A549 (cell line): ENCODE data around the gene HACD1. TPM values are rescaled to one million over a fixed set of nuclear protein-coding genes. Genes with fewer than 3 reads are reported as not detected.
A peak's percentile ranks its signal among the peaks of the same experiment; 100 is the strongest.

Source experiments
- ATAC-seq, 2 experiments: fragments of 200-7000 bp in 1 of 2; fragments of >200 bp in 1 of 2; cut with Nextera tagmentation in 1 of 2; cut with Tn5 transposase in 1 of 2; 3 replicates each; pipeline versions ENCODE4 v1.8.0 to v1.9.1; 2018 to 2020; ENCODE audit warnings: mild to moderate bottlenecking in 1 of 2, moderate library complexity in 1 of 2
- CTCF ChIA-PET: fragments of 300-600 bp; sonication (Branson Sonifier 250); formaldehyde crosslinking; extraction: SDS; loops from one replicate; lab custom pipeline; 2021; ENCODE audit warnings: antibody characterized with exemption, inconsistent platforms; lab: Yijun Ruan, JAX
- POLR2A ChIA-PET: fragments of 350-600 bp; formaldehyde crosslinking; extraction: SDS; loops from one replicate; lab custom pipeline; 2021; ENCODE audit warnings: antibody characterized with exemption, inconsistent platforms; lab: Yijun Ruan, JAX
- DNase-seq, 2 experiments: peaks; one replicate each; pipeline versions ENCODE4 v3.0.0 to v3.0.0-alpha.2; 2011 to 2016; ENCODE audit warnings: low read depth in 1 of 2, low spot score in 1 of 2
- FAIRE-seq: peaks from 2 replicates; lab custom pipeline; 2011; peaks lifted over from hg19 to GRCh38; lab: Jason Lieb, UNC
- H3K27ac ChIP-seq, 2 experiments: fragments of >200 bp; sonication (Bioruptor Twin); formaldehyde crosslinking; 3 replicates each; pipeline ENCODE4 v1.5.1; 2016 to 2017
- H3K4me1 ChIP-seq: fragments of >200 bp; sonication (Bioruptor Twin); formaldehyde crosslinking; 3 replicates; pipeline ENCODE4 v1.6.1; 2016
- H3K4me2 ChIP-seq: fragments of >200 bp; sonication (Bioruptor Twin); formaldehyde crosslinking; 3 replicates; pipeline ENCODE4 v1.6.1; 2016
- H3K4me3 ChIP-seq: fragments of >200 bp; sonication (Bioruptor Twin); formaldehyde crosslinking; 3 replicates; pipeline ENCODE4 v1.5.1; 2016
- H3K9me3 ChIP-seq: fragments of >200 bp; sonication (Bioruptor Twin); formaldehyde crosslinking; 3 replicates; pipeline ENCODE4 v1.6.1; 2016
- BCL3 ChIP-seq: fragments of >200 bp; sonication (Bioruptor Twin); formaldehyde crosslinking; IDR thresholded peaks from 3 replicates; pipeline ENCODE4 v1.6.1; 2016
- BHLHE40 ChIP-seq: IDR thresholded peaks from 2 replicates; pipeline ENCODE4 v1.6.1; 2012; ENCODE audit warnings: low read depth, low read length, inconsistent platforms
- CBX2 ChIP-seq: fragments of 200-600 bp; sonication (generic); IDR thresholded peaks from 2 replicates; pipeline ENCODE4 v1.6.1; 2016; ENCODE audit warnings: low read depth, mild to moderate bottlenecking, borderline replicate concordance
- CBX8 ChIP-seq: fragments of 200-600 bp; sonication (generic); IDR thresholded peaks from 2 replicates; pipeline ENCODE4 v1.6.1; 2016
- CEBPB ChIP-seq, 2 experiments: fragments of >200 bp in 1 of 2; sonication (Bioruptor Twin) in 1 of 2; formaldehyde crosslinking in 1 of 2; IDR thresholded peaks; 2 replicates each; pipeline ENCODE4 v1.6.1; 2012 to 2016
- CHD2 ChIP-seq: fragments of 150-350 bp; IDR thresholded peaks from 2 replicates; pipeline ENCODE4 v1.6.1; 2014; ENCODE audit warnings: low read length; ENCODE audit not compliant: partially characterized antibody
- CHD4 ChIP-seq: fragments of 200-600 bp; sonication (generic); IDR thresholded peaks from 2 replicates; pipeline ENCODE4 v1.6.1; 2016; ENCODE audit warnings: antibody characterized with exemption, mild to moderate bottlenecking, borderline replicate concordance
- CTCF ChIP-seq: fragments of >200 bp; sonication (Bioruptor Twin); formaldehyde crosslinking; IDR thresholded peaks from 3 replicates; pipeline ENCODE4 v1.5.1; 2016
- EHMT2 ChIP-seq: fragments of 200-600 bp; sonication (generic); IDR thresholded peaks from 2 replicates; pipeline ENCODE4 v1.6.1; 2016; ENCODE audit warnings: antibody characterized with exemption, low read depth, mild to moderate bottlenecking, moderate library complexity
- EP300 ChIP-seq, 2 experiments: fragments of >200 bp; sonication (Bioruptor Twin); formaldehyde crosslinking; IDR thresholded peaks; 2 replicates in 1 of 2; 3 replicates in 1 of 2; pipeline ENCODE4 v1.6.1; 2016 to 2017
- FOSB ChIP-seq: fragments of 250-450 bp; sonication (Bioruptor Pico); IDR thresholded peaks from 2 replicates; pipeline ENCODE4 v1.5.0; 2020; ENCODE audit warnings: mild to moderate bottlenecking, moderate library complexity
- GATA3 ChIP-seq: IDR thresholded peaks from 2 replicates; pipeline ENCODE4 v1.6.1; 2012; ENCODE audit warnings: borderline replicate concordance
- HES2 ChIP-seq: fragments of >200 bp; sonication (Bioruptor Twin); formaldehyde crosslinking; IDR thresholded peaks from 2 replicates; pipeline ENCODE4 v1.6.1; 2016
- HMGXB4 ChIP-seq: fragments of 250-450 bp; sonication (Bioruptor Pico); IDR thresholded peaks from 2 replicates; pipeline ENCODE4 v1.5.0; 2021; ENCODE audit warnings: mild to moderate bottlenecking, moderate library complexity, borderline replicate concordance
- HOXB13 ChIP-seq: fragments of 250-450 bp; sonication (Bioruptor Pico); IDR thresholded peaks from 2 replicates; pipeline ENCODE4 v1.5.0; 2020; ENCODE audit warnings: low read depth, mild to moderate bottlenecking, moderate library complexity
- HOXB5 ChIP-seq: fragments of 250-450 bp; sonication (Bioruptor Pico); IDR thresholded peaks from 2 replicates; pipeline ENCODE4 v1.5.0; 2020; ENCODE audit warnings: mild to moderate bottlenecking, moderate library complexity
- MAZ ChIP-seq: fragments of 150-350 bp; IDR thresholded peaks from 2 replicates; pipeline ENCODE4 v1.6.1; 2014; ENCODE audit warnings: antibody characterized with exemption, low read depth, low read length, borderline replicate concordance
- NFE2L2 ChIP-seq: fragments of 150-350 bp; conservative IDR thresholded peaks from 2 replicates; pipeline ENCODE4 v1.6.1; 2014; ENCODE audit warnings: low read length
- NPAS2 ChIP-seq: fragments of 250-450 bp; sonication (Bioruptor Pico); IDR thresholded peaks from 2 replicates; pipeline ENCODE4 v1.8.0; 2022; ENCODE audit warnings: mild to moderate bottlenecking, moderate library complexity, borderline replicate concordance
- NR3C1 ChIP-seq: fragments of >200 bp; sonication (Bioruptor Twin); formaldehyde crosslinking; IDR thresholded peaks from 3 replicates; pipeline ENCODE4 v1.6.1; 2017
- PBX3 ChIP-seq: IDR thresholded peaks from 2 replicates; pipeline ENCODE4 v1.6.1; 2012
- PHF8 ChIP-seq: fragments of 200-600 bp; sonication (generic); IDR thresholded peaks from 2 replicates; pipeline ENCODE4 v1.6.1; 2016; ENCODE audit warnings: low read depth, mild to moderate bottlenecking, antibody characterized with exemption, moderate library complexity, borderline replicate concordance
- RAD21 ChIP-seq, 2 experiments: fragments of >200 bp in 1 of 2; sonication (Bioruptor Twin) in 1 of 2; formaldehyde crosslinking in 1 of 2; IDR thresholded peaks in 1 of 2; conservative IDR thresholded peaks in 1 of 2; 2 replicates in 1 of 2; 3 replicates in 1 of 2; pipeline ENCODE4 v1.6.1; 2012 to 2018; ENCODE audit warnings: inconsistent platforms in 1 of 2
- SMC3 ChIP-seq: fragments of >200 bp; sonication (Bioruptor Twin); formaldehyde crosslinking; IDR thresholded peaks from 3 replicates; pipeline ENCODE4 v1.6.1; 2018; ENCODE audit warnings: inconsistent platforms
- SREBF2 ChIP-seq: fragments of 450-650 bp; IDR thresholded peaks from 2 replicates; pipeline ENCODE4 v1.6.1; 2014; ENCODE audit warnings: mild to moderate bottlenecking, moderate library complexity
- TP53 ChIP-seq: fragments of 250-450 bp; sonication (Bioruptor Pico); IDR thresholded peaks from 2 replicates; pipeline ENCODE4 v1.5.0; 2021; ENCODE audit warnings: mild to moderate bottlenecking, moderate library complexity
- USF2 ChIP-seq: fragments of 450-650 bp; IDR thresholded peaks from 2 replicates; pipeline ENCODE4 v1.6.1; 2014; ENCODE audit warnings: antibody characterized with exemption
- ZC3H11A ChIP-seq: fragments of 450-650 bp; IDR thresholded peaks from 2 replicates; pipeline ENCODE4 v1.6.1; 2014; ENCODE audit warnings: antibody characterized with exemption, mild to moderate bottlenecking
- ZNF302 ChIP-seq: fragments of 250-450 bp; sonication (Bioruptor Pico); IDR thresholded peaks from 2 replicates; pipeline ENCODE4 v1.9.0; 2021; ENCODE audit warnings: inconsistent platforms, mild to moderate bottlenecking, moderate library complexity
- WGBS: methylation state at CpG from one replicate; pipeline ENCODE4 v1.1.6; 2017; ENCODE audit errors: missing lambda C conversion rate; 5-methylcytosine and 5-hydroxymethylcytosine counted together
- polyA plus RNA-seq, 4 experiments: library from polyadenylated mRNA; depleted of rRNA in 3 of 4; stranded (reverse); fragments of >200 nt; fragmentation: RNase III in 1 of 4; extraction: RNeasy Plus Mini Kit Qiagen cat#74134 plus additional on column Dnase treatment in 1 of 4; gene quantifications; 2 replicates in 3 of 4; 3 replicates in 1 of 4; pipeline ENCODE4 v1.2.3, GENCODE V29; 2011 to 2017

HACD1 gene
- polyA plus RNA-seq, 2 of the 4 experiments (the other 2 are of a cell fraction): 44.9 to 92.1 TPM

GRCh38 chr10:17599089-17599488 is 18.1 kb downstream of the HACD1 start:
- no peaks in the 10 kb centered on the region for H3K9me3 ChIP-seq
- ChIA-PET POLR2A (no interaction called here), CTCF (interaction anchor here (0.7 to 2.2 kb wide), 11 partner anchors 34 to 515 kb away, joined by 3 to 13 read pairs (median 4); partner anchors contain the start of gene ST8SIA6)
- H3K4me2 ChIP-seq: no peak overlapping the region
- WGBS: 75% methylated on average over 8 of the region's 8 CpGs
- ATAC-seq (peak; percentile 77; a peak in 5 of 6 replicates), DNase-seq (peak; percentile 35 to 40), FAIRE-seq (no peak)
- H3K27ac ChIP-seq: no peak overlapping the region
- H3K4me3 ChIP-seq: no peak overlapping the region
- H3K4me1 ChIP-seq: no peaks in the 10 kb centered on the region
- TF ChIP-seq TP53 (no peak), HOXB5 (CRISPR knock-in tag) (no peak), USF2 (no peak), EP300 (IDR thresholded peaks at IDR 0.05) (no peak), ZNF302 (CRISPR knock-in tag) (no peak), HOXB13 (CRISPR knock-in tag) (no peak), SREBF2 (no peak), PHF8 (no peak), EHMT2 (no peak), SMC3 (peak; percentile 66), CHD4 (no peak), NR3C1 (no peak), CEBPB (IDR thresholded peaks at IDR 0.05) (no peak), ZC3H11A (no peak), BHLHE40 (no peak), CTCF (peak; percentile 29; the same call in 2 of the 3 replicates), CHD2 (no peak), RAD21 (conservative IDR thresholded peaks at IDR 0.05 in 1 of 2, IDR thresholded peaks at IDR 0.05 in 1 of 2) (peak; percentile 51 to 58; a peak in 4 of 5 replicates), NFE2L2 (no peak), MAZ (no peak)

- WGBS: 88% methylated on average over 3 of the region's 3 CpGs
- no peak for FAIRE-seq
- H3K4me1 ChIP-seq: no peaks in the 10 kb centered on the region
- H3K4me3 ChIP-seq: no peak overlapping the region
- no peak overlapping the region for H3K4me2 ChIP-seq
- ChIA-PET POLR2A (no interaction called here), CTCF (interaction anchor here (1.1 to 2.2 kb wide), 3 partner anchors 9 to 145 kb away, joined by 3 to 13 read pairs (median 5); partner anchors contain the start of gene ST8SIA6)
- DNase-seq: no peak
- H3K27ac ChIP-seq: no peak overlapping the region
- ATAC-seq: no peak
- H3K9me3 ChIP-seq: no peaks in the 10 kb centered on the region
- TF ChIP-seq RAD21 (conservative IDR thresholded peaks at IDR 0.05 in 1 of 2, IDR thresholded peaks at IDR 0.05 in 1 of 2) (no peak), HES2 (no peak), SMC3 (no peak), NPAS2 (CRISPR knock-in tag) (no peak), CBX8 (no peak), CBX2 (no peak), EP300 (IDR thresholded peaks at IDR 0.05) (no peak), HMGXB4 (CRISPR knock-in tag) (no peak), BCL3 (no peak), FOSB (CRISPR knock-in tag) (no peak), CTCF (no peak), GATA3 (no peak), BHLHE40 (no peak), PBX3 (no peak)
These were observed 19.8 kb downstream of the HACD1 start for GRCh38 chr10:17597386-17597785.
